Gastroesophageal sphincter (tissue), 4 donors: ENCODE data around the gene CRYBA2. TPM values are rescaled to one million over a fixed set of nuclear protein-coding genes. Genes with fewer than 3 reads are reported as not detected.

Experiments
- ATAC-seq: fragments of 150-250 bp; one replicate; pipeline ENCODE4 v1.9.1; 2016; ENCODE audit warnings: mild to moderate bottlenecking, moderate library complexity
- H3K27ac ChIP-seq, 4 donors: fragments of 200-600 bp; sonication (generic) in 3 of 4; 1 replicate in 3 of 4; 2 replicates in 1 of 4; pipeline ENCODE4 v1.5.1; 2016 to 2019
- H3K27me3 ChIP-seq: fragments of 200-600 bp; sonication (generic); one replicate; pipeline ENCODE4 v1.5.1; 2019
- H3K36me3 ChIP-seq, 2 donors: fragments of 200-600 bp; sonication (generic); one replicate each; pipeline ENCODE4 v1.5.1; 2019; ENCODE audit warnings: control low read depth in 1 of 2
- H3K4me1 ChIP-seq, 3 donors: fragments of 200-600 bp; sonication (generic); 1 replicate in 2 of 3; 2 replicates in 1 of 3; pipeline ENCODE4 v1.5.1; 2016 to 2019; ENCODE audit warnings: control low read depth in 2 of 3
- H3K4me3 ChIP-seq, 2 donors: fragments of 200-600 bp; sonication (generic); one replicate each; pipeline ENCODE4 v1.5.1; 2019; ENCODE audit warnings: mild to moderate bottlenecking in 1 of 2, moderate library complexity in 1 of 2
- H3K9me3 ChIP-seq, 3 donors: fragments of 200-600 bp; sonication (generic); one replicate each; pipeline ENCODE4 v1.5.1; 2017 to 2019; ENCODE audit warnings: control low read depth in 2 of 3
- CTCF ChIP-seq, 4 experiments: fragments of 200-600 bp in 2 of 4; fragments of 450-650 bp in 2 of 4; sonication (generic) in 1 of 4; IDR thresholded peaks; one replicate each; pipeline ENCODE4 v1.5.1; 2017 to 2019; ENCODE audit warnings: antibody characterized with exemption in 4 of 4, mild to moderate bottlenecking in 2 of 4, moderate library complexity in 2 of 4
- EP300 ChIP-seq: sonication (generic); formaldehyde crosslinking; IDR thresholded peaks from one replicate; pipeline ENCODE4 v1.6.1; 2017; ENCODE audit warnings: antibody characterized with exemption, mild to moderate bottlenecking
- POLR2A ChIP-seq, 2 donors: fragments of 450-650 bp; IDR thresholded peaks; one replicate each; pipeline ENCODE4 v1.6.1; 2017; ENCODE audit warnings: antibody characterized with exemption in 2 of 2, mild to moderate bottlenecking in 2 of 2, moderate library complexity in 1 of 2
- POLR2AphosphoS5 ChIP-seq: sonication (generic); formaldehyde crosslinking; IDR thresholded peaks from one replicate; pipeline ENCODE4 v1.6.1; 2017; ENCODE audit warnings: antibody characterized with exemption
- whole genome bisulfite sequencing, 2 donors: methylation state at CpG; one replicate each; pipeline ENCODE4 v1.1.5; 2018; ENCODE audit warnings: low coverage in 1 of 2; 5-methylcytosine and 5-hydroxymethylcytosine counted together
- total RNA-seq, 4 donors: library from RNA; depleted of rRNA; stranded (reverse); fragments of >200 nt; gene quantifications; one replicate each; pipeline ENCODE4 v1.1.0, GENCODE V29; 2016

Gene CRYBA2
- total RNA-seq, 4 donors from 2014 or later, result not detected

GRCh38 chr2:218981390-218981880, 11.8 kb downstream of the CRYBA2 start:
- H3K4me3 ChIP-seq, result peak overlapping the region in 1 of 2 donors; percentile 41
- 4% methylated on average over 4 of the region's 46 CpGs; no CpG with 5 or more reads in 1 of the 2 donors for WGBS, 2 donors
- peaks cover 0 to 59% (median 25%) of the 10 kb centered on the region in 3 donors for H3K4me1 ChIP-seq
- no peaks in the 10 kb centered on the region for H3K36me3 ChIP-seq
- no peaks in the 10 kb centered on the region for H3K9me3 ChIP-seq
- no peak for ATAC-seq
- no peak for TF ChIP-seq EP300
- no peak for TF ChIP-seq CTCF (IDR thresholded peaks at IDR 0.05)
- TF ChIP-seq POLR2A (IDR thresholded peaks at IDR 0.05), result no peak
- H3K27me3 ChIP-seq, result peaks cover 100% of the 10 kb centered on the region
- no peak overlapping the region for H3K27ac ChIP-seq

GRCh38 chr2:218980735-218981389, 12.4 kb downstream of the CRYBA2 start:
- peak overlapping the region in 1 of 2 donors; percentile 41 for H3K4me3 ChIP-seq
- TF ChIP-seq POLR2A (IDR thresholded peaks at IDR 0.05) (no peak), EP300 (no peak), POLR2AphosphoS5 (no peak), CTCF (IDR thresholded peaks at IDR 0.05) (no peak)
- H3K27ac ChIP-seq, result no peak overlapping the region
- H3K4me1 ChIP-seq, result peaks cover 0 to 59% (median 25%) of the 10 kb centered on the region in 3 donors
- ATAC-seq, result no peak
- no peaks in the 10 kb centered on the region for H3K9me3 ChIP-seq
- peaks cover 100% of the 10 kb centered on the region for H3K27me3 ChIP-seq
- WGBS, 2 donors, result 3 to 5% methylated on average over 13 to 24 of the region's 26 CpGs
- no peaks in the 10 kb centered on the region for H3K36me3 ChIP-seq

GRCh38 chr2:218979846-218980734, 13.1 kb downstream of the CRYBA2 start:
- no peak for TF ChIP-seq EP300
- peak in 3 of 4 experiments; percentile 77 to 90 (median 81) for TF ChIP-seq CTCF (IDR thresholded peaks at IDR 0.05)
- no peak for TF ChIP-seq POLR2AphosphoS5
- no peak for TF ChIP-seq POLR2A (IDR thresholded peaks at IDR 0.05)
- no peak overlapping the region for H3K27ac ChIP-seq
- peak; percentile 80 for ATAC-seq
- H3K4me3 ChIP-seq, result peak overlapping the region in 1 of 2 donors; percentile 22
- peaks cover 100% of the 10 kb centered on the region for H3K27me3 ChIP-seq
- H3K4me1 ChIP-seq, result peaks cover 0 to 52% (median 21%) of the 10 kb centered on the region in 3 donors
- WGBS, 2 donors, result 1 to 3% methylated on average over 6 to 18 of the region's 39 CpGs
- no peaks in the 10 kb centered on the region for H3K36me3 ChIP-seq
- H3K9me3 ChIP-seq, result no peaks in the 10 kb centered on the region

- H3K4me3 ChIP-seq, result no peak overlapping the region
- H3K27me3 ChIP-seq, result peaks cover 91% of the 10 kb centered on the region
- H3K9me3 ChIP-seq, result no peaks in the 10 kb centered on the region
- TF ChIP-seq POLR2AphosphoS5 (no peak), EP300 (no peak), CTCF (IDR thresholded peaks at IDR 0.05) (no peak), POLR2A (IDR thresholded peaks at IDR 0.05) (no peak)
- H3K4me1 ChIP-seq, result peaks cover 0 to 7% (median 0%) of the 10 kb centered on the region in 3 donors
- no peak overlapping the region for H3K27ac ChIP-seq
- no peaks in the 10 kb centered on the region for H3K36me3 ChIP-seq
- no peak for ATAC-seq
- 60 to 71% methylated on average over 2 to 3 of the region's 4 CpGs for WGBS, 2 donors
Measured at GRCh38 chr2:218975060-218975777, 18.0 kb downstream of the CRYBA2 start.
